Left lung (tissue), 10 donors: ENCODE data around the gene PLPPR3. TPM values are rescaled to one million over a fixed set of nuclear protein-coding genes. Genes with fewer than 3 reads are reported as not detected.

Experiments used
- ATAC-seq: fragments of 200-7000 bp; cut with Tn5 transposase; one replicate; pipeline ENCODE4 v1.9.1; 2020; ENCODE audit warnings: moderate library complexity
- DNase-seq, 4 donors: peaks; one replicate each; pipeline ENCODE4 v3.0.0-alpha.2; 2013 to 2020
- H3K27ac ChIP-seq, 2 donors: fragments of 200-600 bp; sonication (generic) in 1 of 2; one replicate each; pipeline versions ENCODE4 v1.5.0 to v1.8.0; 2020 to 2021
- H3K27me3 ChIP-seq, 2 donors: fragments of 200-600 bp; sonication (generic) in 1 of 2; one replicate each; pipeline versions ENCODE4 v1.5.0 to v1.8.0; 2020 to 2021
- H3K36me3 ChIP-seq, 2 donors: fragments of 200-600 bp; sonication (generic) in 1 of 2; one replicate each; pipeline versions ENCODE4 v1.5.0 to v1.8.0; 2020 to 2021
- H3K4me1 ChIP-seq, 2 donors: fragments of 200-600 bp; one replicate each; pipeline ENCODE4 v1.8.0; 2021
- H3K4me3 ChIP-seq, 2 donors: fragments of 200-600 bp; sonication (generic) in 1 of 2; one replicate each; pipeline versions ENCODE4 v1.5.0 to v1.8.0; 2020 to 2021; ENCODE audit warnings: mild to moderate bottlenecking in 1 of 2
- H3K9me3 ChIP-seq, 2 donors: fragments of 200-600 bp; sonication (generic) in 1 of 2; one replicate each; pipeline versions ENCODE4 v1.5.0 to v1.8.0; 2020 to 2021
- intact Hi-C, 2 donors: fragments of 100-400 bp; cut with DNase I; formaldehyde crosslinking; loops; one replicate each; pipeline versions ENCODE4 v1.11.2 to v1.14.2; 2022
- polyA plus RNA-seq, 6 donors: library from polyadenylated mRNA; unstranded; fragments of 120-200 nt; gene quantifications; one replicate each; pipeline ENCODE4 v1.2.1, GENCODE V29; 2013; ENCODE audit not compliant: insufficient read length in 6 of 6
- total RNA-seq, 2 donors: library from RNA; stranded (reverse); fragmentation: NEBNext Ultra II Directional; extraction: Animal tissue kit (Norgen Biotek cat#: 25700); gene quantifications; one replicate each; pipeline ENCODE4 v1.2.1, GENCODE V29; 2021
- TF ChIP-seq, protein P1 (sequence below), 2 donors: fragments of 200-600 bp; sonication (generic) in 1 of 2; IDR thresholded peaks; one replicate each; pipeline versions ENCODE4 v1.5.0 to v1.8.0; 2021; ENCODE audit warnings: antibody characterized with exemption in 2 of 2
- donor health status: DM: no; HTN: yes; CAD: no.
- donor health status: DM: no; HTN: no; CAD: no.

The PLPPR3 gene
- total and polyA plus RNA-seq, 8 donors = 1.6 to 11.9 (median 6.3) TPM

GRCh38 chr19:782878-783668, 38.7 kb downstream of the PLPPR3 start:
- intact Hi-C loops = no loop called here
- H3K4me3 ChIP-seq = peak overlapping the region; percentile 12 to 27
- DNase-seq (no peak), ATAC-seq (peak; percentile 65)
- no peaks in the 10 kb centered on the region for H3K36me3 ChIP-seq
- H3K27me3 ChIP-seq = no peaks in the 10 kb centered on the region
- H3K9me3 ChIP-seq = no peaks in the 10 kb centered on the region
- H3K4me1 ChIP-seq = peaks cover 13 to 52% of the 10 kb centered on the region in 2 donors
- TF ChIP-seq, protein P1, sequence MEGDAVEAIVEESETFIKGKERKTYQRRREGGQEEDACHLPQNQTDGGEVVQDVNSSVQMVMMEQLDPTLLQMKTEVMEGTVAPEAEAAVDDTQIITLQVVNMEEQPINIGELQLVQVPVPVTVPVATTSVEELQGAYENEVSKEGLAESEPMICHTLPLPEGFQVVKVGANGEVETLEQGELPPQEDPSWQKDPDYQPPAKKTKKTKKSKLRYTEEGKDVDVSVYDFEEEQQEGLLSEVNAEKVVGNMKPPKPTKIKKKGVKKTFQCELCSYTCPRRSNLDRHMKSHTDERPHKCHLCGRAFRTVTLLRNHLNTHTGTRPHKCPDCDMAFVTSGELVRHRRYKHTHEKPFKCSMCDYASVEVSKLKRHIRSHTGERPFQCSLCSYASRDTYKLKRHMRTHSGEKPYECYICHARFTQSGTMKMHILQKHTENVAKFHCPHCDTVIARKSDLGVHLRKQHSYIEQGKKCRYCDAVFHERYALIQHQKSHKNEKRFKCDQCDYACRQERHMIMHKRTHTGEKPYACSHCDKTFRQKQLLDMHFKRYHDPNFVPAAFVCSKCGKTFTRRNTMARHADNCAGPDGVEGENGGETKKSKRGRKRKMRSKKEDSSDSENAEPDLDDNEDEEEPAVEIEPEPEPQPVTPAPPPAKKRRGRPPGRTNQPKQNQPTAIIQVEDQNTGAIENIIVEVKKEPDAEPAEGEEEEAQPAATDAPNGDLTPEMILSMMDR (IDR thresholded peaks at IDR 0.05) = no peak
- H3K27ac ChIP-seq = peak overlapping the region; percentile 80 to 83

- TF ChIP-seq, protein P1 (IDR thresholded peaks at IDR 0.05) = no peak
Measured at GRCh38 chr19:782185-782877, 39.4 kb downstream of the PLPPR3 start.

GRCh38 chr19:781800-782184, 40.0 kb downstream of the PLPPR3 start:
- peak overlapping the region; percentile 9 to 27 for H3K4me3 ChIP-seq
- DNase-seq = no peak

More at GRCh38 chr19:782185-782877, 39.4 kb downstream of the PLPPR3 start:
- Histone ChIP-seq H3K27me3 (no peaks in the 10 kb centered on the region), H3K27ac (peak overlapping the region; percentile 80 to 83), H3K4me1 (peaks cover 13 to 44% of the 10 kb centered on the region in 2 donors), H3K4me3 (peak overlapping the region; percentile 12 to 27), H3K36me3 (no peaks in the 10 kb centered on the region), H3K9me3 (no peaks in the 10 kb centered on the region)
- ATAC-seq (peak; percentile 70), DNase-seq (no peak)
- intact Hi-C loops = no loop called here

DNA sequence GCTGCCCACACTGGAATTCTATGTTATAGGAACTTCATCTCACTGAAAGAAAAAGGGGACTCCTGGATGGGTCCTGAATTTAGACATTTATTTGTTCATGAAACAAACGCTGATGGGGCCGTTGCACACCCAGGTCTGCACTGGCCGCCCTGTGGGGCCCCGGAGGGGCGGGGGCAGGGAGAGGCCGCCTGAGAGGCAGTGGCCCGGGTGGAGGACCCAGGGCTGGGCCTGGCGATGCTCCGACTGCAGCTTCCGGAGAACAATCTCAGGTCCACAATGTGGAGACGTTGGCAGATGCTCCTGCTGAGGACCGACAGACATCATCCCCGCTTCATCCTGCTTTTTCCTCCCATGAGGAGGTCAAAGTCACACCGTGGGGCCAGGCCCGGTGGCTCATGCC, 40.8 kb downstream of the PLPPR3 start:
- intact Hi-C loops = no loop called here
- ATAC-seq (no peak), DNase-seq (no peak)
- H3K27ac ChIP-seq = peak overlapping the region in 1 of 2 donors; percentile 41
- peaks cover 13 to 44% of the 10 kb centered on the region in 2 donors for H3K4me1 ChIP-seq
- no peaks in the 10 kb centered on the region for H3K27me3 ChIP-seq
- TF ChIP-seq, protein P1 (IDR thresholded peaks at IDR 0.05) = no peak
- no peaks in the 10 kb centered on the region for H3K9me3 ChIP-seq
- H3K4me3 ChIP-seq = no peak overlapping the region
- H3K36me3 ChIP-seq = no peaks in the 10 kb centered on the region

More at GRCh38 chr19:781800-782184, 40.0 kb downstream of the PLPPR3 start:
- Histone ChIP-seq H3K27me3 (no peaks in the 10 kb centered on the region), H3K27ac (peak overlapping the region; percentile 80 to 83), H3K4me1 (peaks cover 13 to 44% of the 10 kb centered on the region in 2 donors), H3K9me3 (no peaks in the 10 kb centered on the region), H3K36me3 (no peaks in the 10 kb centered on the region)
- intact Hi-C loops = no loop called here
- TF ChIP-seq, protein P1 (IDR thresholded peaks at IDR 0.05) = no peak
- ATAC-seq = no peak
